Measurements from ENCODE around the gene GRAMD1A.
"Not testable (repeated sequence)": the region's sequence is repeated elsewhere in the genome, so short reads cannot be mapped to it uniquely, and the experiment has no call there.

Gene GRAMD1A

GRCh38 chr19:34999498-35000337 is at the start of gene GRAMD1A:
Gene GRAMD1A, plus strand, starts transcription at chr19:35000323. Its CDS starts 156 bp downstream, at chr19:35000479.
- DNase-seq (ENCODE audit: low read depth) = peak; percentile 76

GRCh38 chr19:34953092-34953491 is 47.0 kb upstream of the GRAMD1A start:
- DNase-seq (ENCODE audit: low read depth) = no peak

DNA sequence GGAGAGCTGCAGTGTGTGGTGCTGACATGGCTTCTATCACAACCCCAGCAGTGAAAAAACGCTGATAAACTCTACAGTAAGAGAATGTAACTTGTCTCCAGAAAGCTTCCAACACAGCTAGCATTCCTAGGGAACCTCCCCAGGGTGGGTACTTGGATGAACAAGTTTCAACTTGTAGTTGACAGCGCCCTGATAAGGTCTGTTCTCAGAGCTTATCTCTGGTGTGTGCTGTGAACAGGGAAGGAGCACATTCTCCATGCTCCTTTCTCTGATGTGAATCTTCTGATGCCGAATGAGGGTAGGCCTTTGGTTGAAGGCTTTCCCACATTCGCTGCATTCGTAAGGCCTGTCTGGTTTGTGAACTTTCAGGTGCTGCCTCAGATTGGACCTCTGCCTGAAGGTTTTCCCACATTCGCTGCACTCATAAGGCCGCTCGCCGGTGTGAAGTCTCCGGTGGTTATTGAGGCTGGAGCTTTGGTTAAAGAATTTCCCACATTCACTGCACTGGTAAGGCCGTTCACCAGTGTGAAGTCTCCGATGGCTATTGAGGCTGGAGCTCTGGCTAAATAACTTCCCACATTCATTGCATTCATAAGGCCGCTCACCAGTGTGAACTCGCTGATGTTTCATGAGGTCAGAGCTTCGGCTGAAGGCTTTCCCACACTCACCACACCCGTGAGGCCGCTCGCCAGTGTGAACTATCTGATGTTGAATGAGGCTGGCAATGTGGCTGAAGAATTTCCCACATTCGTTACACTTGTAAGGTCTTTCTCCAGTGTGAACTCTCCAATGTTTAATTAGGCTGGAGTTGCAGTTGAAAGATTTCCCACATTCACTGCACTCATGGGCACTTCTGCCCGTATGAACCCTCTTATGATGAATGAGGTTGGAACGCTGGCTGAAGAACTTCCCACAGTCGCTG is 42.0 kb upstream of the GRAMD1A start:
- DNase-seq (ENCODE audit: low read depth) = no peak

GRCh38 chr19:34959021-34959420 is 41.1 kb upstream of the GRAMD1A start:
- no peak for DNase-seq (ENCODE audit: low read depth)

DNA sequence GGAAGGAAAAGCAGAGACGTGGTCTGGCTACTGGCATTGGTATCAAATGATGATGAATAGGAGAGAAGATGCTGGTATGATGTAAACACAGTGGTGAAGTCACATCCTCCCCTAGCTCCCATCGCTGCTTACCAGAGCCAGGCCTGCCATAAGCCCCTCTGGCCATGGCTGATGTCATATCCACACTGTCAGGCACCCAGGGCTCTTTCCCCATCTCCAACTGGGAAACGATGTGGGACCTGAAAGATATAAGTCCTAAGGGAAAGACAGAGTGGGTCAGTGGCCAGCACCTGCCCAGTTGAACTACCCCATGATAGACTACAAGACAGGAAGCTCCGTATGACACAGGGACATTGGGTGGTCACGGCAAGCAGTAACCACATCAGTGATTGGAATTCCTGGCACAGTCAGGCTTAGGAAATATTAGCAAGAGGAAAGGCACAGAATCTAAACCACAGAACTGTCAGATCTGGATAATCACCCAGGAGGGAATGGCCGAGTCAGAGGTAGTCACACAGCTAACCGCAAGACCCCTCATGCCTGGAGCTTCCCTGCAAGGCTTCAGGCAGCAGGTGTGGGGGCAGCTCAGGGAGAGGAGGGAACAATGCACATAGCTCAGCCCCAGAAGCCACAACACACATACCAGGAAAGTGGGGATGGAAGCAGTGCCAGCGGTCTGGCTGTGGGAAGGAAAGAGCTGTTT is 39.9 kb upstream of the GRAMD1A start:
- DNase-seq (ENCODE audit: low read depth) = peak; percentile 21

DNA sequence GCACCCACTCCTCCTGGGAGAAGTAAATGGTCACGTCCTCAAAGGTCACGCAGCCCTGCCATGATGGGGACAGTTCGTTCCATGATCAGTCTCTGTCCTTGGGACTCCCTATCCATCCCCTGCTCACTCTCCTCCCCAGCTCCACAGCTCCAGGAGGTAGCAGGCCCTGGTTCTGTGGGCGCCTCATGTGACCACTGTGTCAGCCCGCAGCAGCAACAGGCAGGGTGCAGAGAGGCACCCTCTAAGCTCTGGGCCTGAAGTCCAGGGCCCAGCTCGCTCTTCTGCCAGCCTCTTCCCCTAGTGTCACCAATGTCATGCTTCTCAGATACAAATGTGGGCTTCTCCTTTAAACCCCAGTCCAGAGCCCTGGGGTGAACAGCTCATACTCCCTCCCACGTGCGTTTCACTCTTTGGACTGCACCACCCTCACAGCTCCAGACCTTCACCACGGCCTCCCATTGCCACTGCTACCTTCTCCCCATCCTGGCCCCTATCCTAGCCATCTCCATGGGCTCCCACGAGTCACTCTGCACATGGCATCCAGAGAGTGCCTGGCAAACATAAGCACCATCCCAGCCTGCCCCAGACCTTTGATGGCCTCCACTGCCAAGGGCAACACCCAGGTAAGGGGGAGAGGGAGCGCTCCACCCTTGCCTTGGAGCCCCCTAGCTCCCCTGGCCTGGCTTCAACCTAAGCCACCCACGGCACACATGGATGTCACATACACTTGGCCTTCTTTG is 39.0 kb upstream of the GRAMD1A start:
- DNase-seq (ENCODE audit: low read depth) = no peak

- no peak for DNase-seq (ENCODE audit: low read depth)
Observed at GRCh38 chr19:34961775-34962686, 38.1 kb upstream of the GRAMD1A start.

GRCh38 chr19:34962687-34963572 is 37.2 kb upstream of the GRAMD1A start:
- DNase-seq (ENCODE audit: low read depth) = no peak

- DNase-seq (ENCODE audit: low read depth) = peak; percentile 3
Observed at GRCh38 chr19:34963573-34964406, 36.3 kb upstream of the GRAMD1A start, which contains the start of gene ZNF792. Gene ZNF792, minus strand, starts transcription at chr19:34964229. Its CDS starts 567 bp downstream, at chr19:34963662.

DNA sequence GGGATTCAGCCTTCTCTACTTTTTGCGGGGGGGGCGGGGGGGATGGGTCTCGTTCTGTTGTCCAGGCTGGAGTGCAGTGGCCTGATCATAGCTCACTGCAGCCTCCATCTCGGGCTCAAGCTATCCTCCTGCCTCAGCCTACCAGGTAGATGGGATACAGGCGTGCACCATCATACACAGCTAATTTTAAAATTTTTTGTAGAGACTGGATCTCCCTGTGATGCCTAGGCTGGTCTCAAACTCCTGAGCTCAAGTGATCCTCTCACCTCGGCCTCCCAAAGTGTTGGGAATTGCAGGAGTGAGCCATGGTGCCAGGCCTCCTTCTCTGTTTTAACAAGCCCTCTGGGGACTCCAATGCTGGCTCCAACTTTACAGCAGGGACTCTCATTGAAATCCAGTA is 35.5 kb upstream of the GRAMD1A start:
- no peak for DNase-seq (ENCODE audit: low read depth)

DNA sequence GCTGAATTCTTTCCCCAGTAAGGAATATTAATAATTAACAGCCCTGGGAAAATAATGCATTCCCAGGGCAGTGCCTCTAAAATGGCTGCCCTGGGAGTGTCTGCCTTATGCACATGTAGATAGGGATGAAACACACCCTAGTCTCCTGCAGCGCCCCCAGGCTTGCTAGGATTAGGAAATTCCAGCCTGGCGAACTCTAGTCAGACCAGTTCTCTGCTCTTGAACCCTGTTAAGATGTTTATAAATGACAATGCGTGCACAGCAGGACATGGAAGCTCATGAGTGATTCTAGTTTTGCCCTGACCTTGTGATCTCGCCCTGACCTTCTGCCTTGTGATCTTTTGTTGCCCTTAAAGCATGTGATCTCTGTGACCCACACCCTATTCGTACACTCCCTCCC is 34.6 kb upstream of the GRAMD1A start:
- DNase-seq (ENCODE audit: low read depth) = not testable (repeated sequence)

- DNase-seq (ENCODE audit: low read depth) = no peak
Observed at GRCh38 chr19:34967551-34967950, 32.6 kb upstream of the GRAMD1A start.

DNA sequence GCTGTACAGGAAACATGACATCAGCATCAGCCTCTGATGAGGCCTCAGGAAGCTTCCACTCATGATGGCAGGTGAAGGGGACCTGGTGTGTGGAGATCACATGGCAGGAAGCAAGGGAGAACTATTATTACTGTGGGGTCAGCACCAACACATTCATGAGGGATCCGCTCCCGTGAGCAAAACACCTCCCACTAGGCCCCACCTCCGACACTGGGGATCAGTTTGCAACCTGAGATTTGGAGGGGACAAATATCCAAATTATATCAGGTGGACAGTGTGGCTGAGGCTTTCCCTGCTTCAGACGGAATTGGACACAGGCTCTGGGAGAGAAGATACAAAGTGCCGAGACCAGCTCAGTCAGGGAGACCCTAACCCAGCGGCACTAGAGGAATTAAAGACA is 30.4 kb upstream of the GRAMD1A start:
- DNase-seq (ENCODE audit: low read depth) = no peak

GRCh38 chr19:34970185-34970780 is 29.8 kb upstream of the GRAMD1A start:
- not testable (repeated sequence) for DNase-seq (ENCODE audit: low read depth)

GRCh38 chr19:34972163-34972705 is 27.9 kb upstream of the GRAMD1A start:
- no peak for DNase-seq (ENCODE audit: low read depth)

DNA sequence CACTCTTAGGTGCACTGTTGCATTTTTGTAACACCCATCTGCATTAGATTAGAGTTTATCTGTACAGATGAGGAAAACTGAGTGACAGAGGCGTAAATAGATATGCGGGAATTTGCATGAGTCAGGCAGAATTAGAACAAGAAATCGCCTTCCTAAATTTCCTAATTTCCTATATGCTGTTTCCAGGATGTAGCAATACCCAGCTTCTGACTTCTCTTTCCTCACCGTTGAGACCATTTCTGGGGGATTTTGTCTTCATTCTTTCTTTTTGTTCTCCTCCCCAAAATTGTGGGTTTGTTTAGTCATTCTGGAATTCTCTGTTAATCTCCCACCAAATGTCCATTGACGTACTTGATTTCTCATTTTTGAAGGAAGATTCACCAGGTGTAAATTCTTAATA is 25.5 kb upstream of the GRAMD1A start:
- DNase-seq (ENCODE audit: low read depth) = no peak

- DNase-seq (ENCODE audit: low read depth) = no peak
Observed at GRCh38 chr19:34975056-34975455, 25.1 kb upstream of the GRAMD1A start.

DNA sequence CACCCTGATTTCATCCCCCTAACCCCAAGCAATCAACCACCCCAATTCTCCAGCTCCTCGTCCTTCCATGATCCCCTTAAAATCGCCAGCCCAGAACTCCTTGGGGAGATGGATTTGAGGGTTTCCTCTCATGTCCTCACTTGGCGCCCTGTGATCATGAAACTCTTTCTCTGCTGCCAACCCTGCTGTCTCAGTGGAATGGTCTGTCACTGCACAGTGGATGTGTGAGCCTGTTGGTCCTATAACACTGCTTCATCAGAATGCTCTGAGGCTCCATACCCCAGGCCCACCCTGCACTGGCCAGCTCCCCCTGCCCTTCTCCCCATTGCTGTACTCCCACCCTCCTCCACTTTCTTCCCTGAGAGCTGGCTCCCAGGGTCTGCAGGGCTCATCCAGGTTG is 23.5 kb upstream of the GRAMD1A start:
- no peak for DNase-seq (ENCODE audit: low read depth)

Data from GM04504 (cell line).